CD14-positive monocyte (primary cell): ENCODE data around the gene CGREF1. TPM values are rescaled to one million over a fixed set of nuclear protein-coding genes. Genes with fewer than 3 reads are reported as not detected.

Experiments used
- DNase-seq, 3 donors: peaks; one replicate each; pipeline ENCODE4 v3.0.0-alpha.2; 2011 to 2022
- H2AFZ ChIP-seq: 2 replicates; pipeline ENCODE4 v1.6.0; 2012; ENCODE audit warnings: mild to moderate bottlenecking, low read depth, low read length, inconsistent platforms; ENCODE audit not compliant: insufficient read depth, poor library complexity, severe bottlenecking
- H3K27ac ChIP-seq, 2 donors: 1 replicate in 1 of 2; 2 replicates in 1 of 2; pipeline ENCODE4 v1.5.1; 2012 to 2013; ENCODE audit warnings: low read length in 2 of 2, control low read depth in 1 of 2, inconsistent platforms in 1 of 2, low read depth in 1 of 2, mild to moderate bottlenecking in 1 of 2
- H3K27me3 ChIP-seq, 2 donors: one replicate each; pipeline versions ENCODE4 v1.6.0 to v1.6.1; 2011 to 2013; ENCODE audit warnings: low read length in 2 of 2; ENCODE audit not compliant: control insufficient read depth in 2 of 2, insufficient read depth in 2 of 2
- H3K36me3 ChIP-seq, 2 donors: replicated peaks in 1 of 2; 1 replicate in 1 of 2; 2 replicates in 1 of 2; pipeline versions ENCODE4 v1.5.1 to v1.6.1; 2012 to 2013; ENCODE audit warnings: low read length in 2 of 2, control low read depth in 1 of 2, inconsistent platforms in 1 of 2, mild to moderate bottlenecking in 1 of 2; ENCODE audit not compliant: insufficient read depth in 2 of 2, control insufficient read depth in 1 of 2
- H3K4me1 ChIP-seq, 2 donors: 1 replicate in 1 of 2; 2 replicates in 1 of 2; pipeline versions ENCODE4 v1.5.1 to v1.6.1; 2012 to 2013; ENCODE audit warnings: low read length in 2 of 2, control low read depth in 1 of 2, inconsistent platforms in 1 of 2, mild to moderate bottlenecking in 1 of 2, moderate library complexity in 1 of 2; ENCODE audit not compliant: insufficient read depth in 2 of 2, control insufficient read depth in 1 of 2
- H3K4me2 ChIP-seq: replicated peaks from 2 replicates; pipeline ENCODE3; 2012; ENCODE audit warnings: low read length, moderate library complexity, mild to moderate bottlenecking; ENCODE audit not compliant: poor library complexity, severe bottlenecking; ENCODE audit errors: extremely low read depth
- H3K4me3 ChIP-seq, 3 experiments: fragments of 200-600 bp in 1 of 3; sonication (generic) in 1 of 3; replicated peaks in 1 of 3; 1 replicate in 2 of 3; 2 replicates in 1 of 3; pipeline ENCODE4 v1.5.1; 2011 to 2013; ENCODE audit warnings: low read length in 3 of 3, mild to moderate bottlenecking in 3 of 3, control low read depth in 2 of 3, low read depth in 2 of 3, inconsistent platforms in 1 of 3, moderate library complexity in 1 of 3
- H3K79me2 ChIP-seq: 2 replicates; pipeline ENCODE4 v1.6.0; 2012; ENCODE audit warnings: mild to moderate bottlenecking, control low read depth, inconsistent platforms, low read length, moderate library complexity; ENCODE audit not compliant: insufficient read depth
- H3K9ac ChIP-seq: 2 replicates; pipeline ENCODE4 v1.6.0; 2017; ENCODE audit warnings: low read length, mild to moderate bottlenecking; ENCODE audit not compliant: insufficient read depth, poor library complexity, severe bottlenecking
- H3K9me3 ChIP-seq, 2 donors: replicated peaks in 1 of 2; 1 replicate in 1 of 2; 2 replicates in 1 of 2; pipeline versions ENCODE4 v1.5.1 to v1.6.1; 2012 to 2013; ENCODE audit warnings: low read length in 2 of 2, control low read depth in 1 of 2; ENCODE audit not compliant: control insufficient read depth in 1 of 2, insufficient read depth in 1 of 2
- H4K20me1 ChIP-seq: 2 replicates; pipeline ENCODE4 v1.6.0; 2012; ENCODE audit warnings: mild to moderate bottlenecking, low read length, control low read depth, moderate library complexity; ENCODE audit not compliant: insufficient read depth
- H3K27ac Mint-ChIP-seq, 7 donors: one replicate each; pipeline ENCODE4 v1.8.0; 2020; ENCODE audit warnings: mild to moderate bottlenecking in 7 of 7, mixed read lengths in 7 of 7, moderate library complexity in 6 of 7, inconsistent platforms in 2 of 7
- H3K27me3 Mint-ChIP-seq, 3 donors: one replicate each; pipeline ENCODE4 v1.8.0; 2021 to 2022; ENCODE audit warnings: low read depth in 3 of 3, mild to moderate bottlenecking in 3 of 3, mixed read lengths in 3 of 3, moderate library complexity in 3 of 3, inconsistent platforms in 1 of 3
- H3K36me3 Mint-ChIP-seq, 2 donors: one replicate each; pipeline ENCODE4 v1.8.0; 2020; ENCODE audit warnings: mixed read lengths in 2 of 2, inconsistent platforms in 1 of 2, mild to moderate bottlenecking in 1 of 2
- H3K4me1 Mint-ChIP-seq: one replicate; pipeline ENCODE4 v1.8.0; 2020; ENCODE audit warnings: mild to moderate bottlenecking, mixed read lengths
- H3K4me3 Mint-ChIP-seq, 2 donors: one replicate each; pipeline ENCODE4 v1.8.0; 2020; ENCODE audit warnings: mild to moderate bottlenecking in 2 of 2, mixed read lengths in 2 of 2, moderate library complexity in 1 of 2
- H3K9me3 Mint-ChIP-seq, 7 donors: one replicate each; pipeline ENCODE4 v1.8.0; 2020 to 2022; ENCODE audit warnings: mixed read lengths in 7 of 7, mild to moderate bottlenecking in 6 of 7, moderate library complexity in 6 of 7, inconsistent platforms in 2 of 7
- WGBS: methylation state at CpG from one replicate; pipeline ENCODE4 v1.1.5; 2013; ENCODE audit warnings: missing lambda C conversion rate; ENCODE audit not compliant: insufficient coverage; 5-methylcytosine and 5-hydroxymethylcytosine counted together
- intact Hi-C, 2 donors: fragments of 100-400 bp; cut with micrococcal nuclease; formaldehyde crosslinking; loops; one replicate each; pipeline versions ENCODE4 v1.15.0 to v1.15.1; 2023
- polyA minus RNA-seq: library from RNA; depleted of rRNA, polyadenylated mRNA; stranded (reverse); fragments of >200 nt; gene quantifications from 2 replicates; pipeline ENCODE4 v1.2.3, GENCODE V29; 2012
- polyA plus RNA-seq, 3 donors: library from polyadenylated mRNA; depleted of rRNA in 1 of 3; unstranded in 2 of 3; stranded (reverse) in 1 of 3; fragments of 300-500 nt in 2 of 3; fragments of >200 nt in 1 of 3; fragmentation: Illumina TruSeq in 2 of 3; gene quantifications; 1 replicate in 2 of 3; 2 replicates in 1 of 3; pipeline ENCODE4 v1.2.3, GENCODE V29; 2012 to 2021
- total RNA-seq, 12 experiments: library from RNA in 1 of 12; stranded (reverse) in 1 of 12; fragments of 120-200 nt in 1 of 12; gene quantifications; one replicate each; pipeline ENCODE4 v1.2.4 and lab custom pipeline; 2013 to 2026; ENCODE audit warnings: mixed read lengths in 6 of 12, inconsistent platforms in 1 of 12
- TF ChIP-seq, protein P1 (sequence below): fragments of 200-600 bp; IDR thresholded peaks from one replicate; pipeline ENCODE4 v1.8.0; 2022; ENCODE audit warnings: antibody characterized with exemption, mild to moderate bottlenecking

Gene CGREF1, protein sequence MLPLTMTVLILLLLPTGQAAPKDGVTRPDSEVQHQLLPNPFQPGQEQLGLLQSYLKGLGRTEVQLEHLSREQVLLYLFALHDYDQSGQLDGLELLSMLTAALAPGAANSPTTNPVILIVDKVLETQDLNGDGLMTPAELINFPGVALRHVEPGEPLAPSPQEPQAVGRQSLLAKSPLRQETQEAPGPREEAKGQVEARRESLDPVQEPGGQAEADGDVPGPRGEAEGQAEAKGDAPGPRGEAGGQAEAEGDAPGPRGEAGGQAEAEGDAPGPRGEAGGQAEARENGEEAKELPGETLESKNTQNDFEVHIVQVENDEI
- total RNA-seq (2013): 0.06 TPM
- polyA plus RNA-seq (not detected), polyA minus RNA-seq (0.14 TPM in 1 of 2 replicates, not detected in the other), total RNA-seq (lab: John Stamatoyannopoulos, UW) (0 to 0.64 (median 0.10) reads per million in 11 experiments)

DNA sequence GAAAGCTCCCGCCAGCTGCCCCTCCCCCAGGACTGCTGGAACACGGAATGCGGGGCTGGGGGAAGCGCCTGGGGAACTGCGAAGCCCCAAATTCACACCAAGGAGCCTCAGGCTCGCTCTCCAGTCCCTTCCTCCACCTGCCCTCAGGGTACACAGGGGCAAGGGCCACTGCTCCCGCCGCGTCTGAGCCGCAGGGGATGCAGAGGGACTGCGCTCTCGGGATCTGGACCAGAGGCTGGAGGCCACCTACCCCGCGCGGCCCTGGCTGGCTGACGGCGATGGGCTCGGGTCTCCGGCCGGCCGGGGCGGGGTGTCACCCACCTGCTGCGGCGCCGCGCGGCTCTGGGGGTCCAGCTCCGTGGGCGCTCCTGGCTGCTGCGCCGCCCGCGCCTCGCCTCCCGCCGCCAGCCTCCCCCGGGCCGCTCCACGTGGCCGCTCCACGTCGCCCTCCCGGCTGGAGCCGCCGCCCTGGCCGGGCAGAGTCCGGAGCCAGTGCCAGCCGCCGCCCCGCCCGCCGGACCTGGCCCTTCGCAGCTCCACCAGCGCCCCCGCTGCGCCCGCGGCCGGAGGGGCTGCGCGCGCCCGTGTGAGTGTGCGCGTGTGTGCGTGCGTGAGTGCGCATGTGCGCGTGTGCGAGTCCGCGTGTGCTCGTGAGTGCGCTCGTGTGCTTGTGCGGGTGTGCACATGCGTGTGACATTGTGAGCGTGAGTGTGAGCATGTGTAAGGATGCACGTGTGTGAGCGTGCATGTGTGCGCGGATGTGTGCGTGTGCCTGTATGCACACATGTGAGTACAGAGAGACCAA, at the start of gene CGREF1:
Gene CGREF1 (minus strand): TSS at position 604 of the 805 bp plus-strand sequence. CDS start 14,762 bp downstream, outside the sequence.
- H3K4me3 Mint-ChIP-seq: peak within 1 kb of the TSS; percentile 73 to 93
- peaks cover 0 to 7% (median 5%) of the 10 kb centered on the region in 7 donors for H3K9me3 Mint-ChIP-seq
- H3K79me2 ChIP-seq: no peaks in the 10 kb centered on the region
- H3K9me3 ChIP-seq: no peaks in the 10 kb centered on the region
- TF ChIP-seq, protein P1, sequence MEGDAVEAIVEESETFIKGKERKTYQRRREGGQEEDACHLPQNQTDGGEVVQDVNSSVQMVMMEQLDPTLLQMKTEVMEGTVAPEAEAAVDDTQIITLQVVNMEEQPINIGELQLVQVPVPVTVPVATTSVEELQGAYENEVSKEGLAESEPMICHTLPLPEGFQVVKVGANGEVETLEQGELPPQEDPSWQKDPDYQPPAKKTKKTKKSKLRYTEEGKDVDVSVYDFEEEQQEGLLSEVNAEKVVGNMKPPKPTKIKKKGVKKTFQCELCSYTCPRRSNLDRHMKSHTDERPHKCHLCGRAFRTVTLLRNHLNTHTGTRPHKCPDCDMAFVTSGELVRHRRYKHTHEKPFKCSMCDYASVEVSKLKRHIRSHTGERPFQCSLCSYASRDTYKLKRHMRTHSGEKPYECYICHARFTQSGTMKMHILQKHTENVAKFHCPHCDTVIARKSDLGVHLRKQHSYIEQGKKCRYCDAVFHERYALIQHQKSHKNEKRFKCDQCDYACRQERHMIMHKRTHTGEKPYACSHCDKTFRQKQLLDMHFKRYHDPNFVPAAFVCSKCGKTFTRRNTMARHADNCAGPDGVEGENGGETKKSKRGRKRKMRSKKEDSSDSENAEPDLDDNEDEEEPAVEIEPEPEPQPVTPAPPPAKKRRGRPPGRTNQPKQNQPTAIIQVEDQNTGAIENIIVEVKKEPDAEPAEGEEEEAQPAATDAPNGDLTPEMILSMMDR: no peak
- H3K4me3 ChIP-seq: peak within 1 kb of the TSS in 1 of 3 experiments; percentile 72
- WGBS: 3% methylated on average over 82 of the region's 84 CpGs
- intact Hi-C loops: no loop called here
- DNase-seq: no peak
- H4K20me1 ChIP-seq: no peaks in the 10 kb centered on the region
- peak within 1 kb of the TSS; percentile 78 for H2AFZ ChIP-seq
- no peak within 1 kb of the TSS for H3K27ac ChIP-seq
- peak within 1 kb of the TSS in 3 of 7 donors; percentile 26 to 73 (median 51) for H3K27ac Mint-ChIP-seq
- H3K36me3 ChIP-seq: no peaks in the 10 kb centered on the region
- H3K27me3 Mint-ChIP-seq: peaks cover 25 to 30% (median 27%) of the 10 kb centered on the region in 3 donors
- H3K4me2 ChIP-seq: peak within 1 kb of the TSS; percentile 79
- peaks cover 3 to 4% of the 10 kb centered on the region in 2 donors for H3K36me3 Mint-ChIP-seq
- peaks cover 12 to 29% of the 10 kb centered on the region in 2 donors for H3K27me3 ChIP-seq
- peak within 1 kb of the TSS; percentile 43 for H3K9ac ChIP-seq
- H3K4me1 Mint-ChIP-seq: peaks cover 32% of the 10 kb centered on the region
- H3K4me1 ChIP-seq: peaks cover 30 to 34% of the 10 kb centered on the region in 2 donors
